ENCODE results near the gene STXBP3.

STXBP3 gene

GRCh38 chr1:108799001-108799400 is 52.5 kb downstream of the STXBP3 start:
- no peak for DNase-seq (ENCODE audit: low read depth in 2 of 3, low spot score in 1 of 3)

- DNase-seq (ENCODE audit: low read depth in 2 of 3, low spot score in 1 of 3) = no peak
Observed at GRCh38 chr1:108801101-108801500, 54.6 kb downstream of the STXBP3 start.

GRCh38 chr1:108803548-108803947 is 57.1 kb downstream of the STXBP3 start:
- no peak for DNase-seq (ENCODE audit: low read depth in 2 of 3, low spot score in 1 of 3)

- DNase-seq (ENCODE audit: low read depth in 2 of 3, low spot score in 1 of 3) = no peak
Observed at GRCh38 chr1:108808438-108808837, 62.0 kb downstream of the STXBP3 start.

- DNase-seq (ENCODE audit: low read depth in 2 of 3, low spot score in 1 of 3) = no peak
Observed at GRCh38 chr1:108811611-108812010, 65.1 kb downstream of the STXBP3 start.

GRCh38 chr1:108813326-108813725 is 66.9 kb downstream of the STXBP3 start:
- DNase-seq (ENCODE audit: low read depth in 2 of 3, low spot score in 1 of 3) = no peak

GRCh38 chr1:108814343-108815125 is 68.1 kb downstream of the STXBP3 start:
- no peak for DNase-seq (ENCODE audit: low read depth in 2 of 3, low spot score in 1 of 3)

- no peak for DNase-seq (ENCODE audit: low read depth in 2 of 3, low spot score in 1 of 3)
Observed at GRCh38 chr1:108815566-108815965, 69.1 kb downstream of the STXBP3 start.

GRCh38 chr1:108816049-108816893 is 69.8 kb downstream of the STXBP3 start:
- no peak for DNase-seq (ENCODE audit: low read depth in 2 of 3, low spot score in 1 of 3)

GRCh38 chr1:108817016-108817415 is 70.5 kb downstream of the STXBP3 start:
- DNase-seq (ENCODE audit: low read depth in 2 of 3, low spot score in 1 of 3) = no peak

GRCh38 chr1:108817811-108818210 is 71.3 kb downstream of the STXBP3 start:
- DNase-seq (ENCODE audit: low read depth in 2 of 3, low spot score in 1 of 3) = no peak

- DNase-seq (ENCODE audit: low read depth in 2 of 3, low spot score in 1 of 3) = no peak
Observed at GRCh38 chr1:108819878-108820277, 73.4 kb downstream of the STXBP3 start.

- DNase-seq (ENCODE audit: low read depth in 2 of 3, low spot score in 1 of 3) = no peak
Observed at GRCh38 chr1:108823632-108824031, 77.2 kb downstream of the STXBP3 start.

GRCh38 chr1:108824051-108824450 is 77.6 kb downstream of the STXBP3 start:
- no peak for DNase-seq (ENCODE audit: low read depth in 2 of 3, low spot score in 1 of 3)

GRCh38 chr1:108826081-108826635 is 79.7 kb downstream of the STXBP3 start:
- DNase-seq (ENCODE audit: low read depth in 2 of 3, low spot score in 1 of 3) = no peak

- peak; percentile 4 to 72 (median 64) for DNase-seq (ENCODE audit: low read depth in 2 of 3, low spot score in 1 of 3)
Observed at GRCh38 chr1:108828074-108828961, 81.8 kb downstream of the STXBP3 start.

- no peak for DNase-seq (ENCODE audit: low read depth in 2 of 3, low spot score in 1 of 3)
Observed at GRCh38 chr1:108829498-108829916, 83.0 kb downstream of the STXBP3 start.

- no peak for DNase-seq (ENCODE audit: low read depth in 2 of 3, low spot score in 1 of 3)
Observed at GRCh38 chr1:108830119-108831008, 83.9 kb downstream of the STXBP3 start.

GRCh38 chr1:108831225-108831624 is 84.8 kb downstream of the STXBP3 start:
- DNase-seq (ENCODE audit: low read depth in 2 of 3, low spot score in 1 of 3) = no peak

- no peak for DNase-seq (ENCODE audit: low read depth in 2 of 3, low spot score in 1 of 3)
Observed at GRCh38 chr1:108832929-108833328, 86.5 kb downstream of the STXBP3 start.

All from stimulated activated CD4-positive, alpha-beta T cell treated with anti-CD3 and anti-CD28 coated beads, Interleukin-12 subunit alpha, Interleukin-12 subunit beta, amount 100 ng/mL, for 48 hours (primary cell).